Fibroblast of lung (primary cell): ENCODE results near the gene BTRC. TPM values are rescaled to one million over a fixed set of nuclear protein-coding genes. Genes with fewer than 3 reads are reported as not detected.

Experiments
- DNase-seq, 2 donors: peaks; one replicate each; pipeline versions ENCODE4 v3.0.0 to v3.0.0-alpha.2; 2010; ENCODE audit warnings: low read depth in 2 of 2
- H2AFZ ChIP-seq: 2 replicates; pipeline ENCODE4 v1.5.1; 2012; ENCODE audit warnings: low read length, control low read depth, inconsistent platforms
- H3K27ac ChIP-seq: 2 replicates; pipeline ENCODE4 v1.5.1; 2011; ENCODE audit warnings: low read length, control low read depth; ENCODE audit not compliant: insufficient read depth
- H3K27me3 ChIP-seq: 2 replicates; pipeline ENCODE4 v1.5.1; 2011; ENCODE audit warnings: mild to moderate bottlenecking, low read length; ENCODE audit not compliant: control insufficient read depth, insufficient read depth
- H3K36me3 ChIP-seq: 2 replicates; pipeline ENCODE4 v1.5.1; 2011; ENCODE audit warnings: low read length; ENCODE audit not compliant: control insufficient read depth, insufficient read depth
- H3K4me1 ChIP-seq: 2 replicates; pipeline ENCODE4 v1.5.1; 2011; ENCODE audit warnings: low read length; ENCODE audit not compliant: control insufficient read depth, insufficient read depth; ENCODE audit errors: extremely low read depth
- H3K4me2 ChIP-seq: 2 replicates; pipeline ENCODE4 v1.5.1; 2011; ENCODE audit warnings: low read length, control low read depth; ENCODE audit not compliant: insufficient read depth; ENCODE audit errors: extremely low read depth
- H3K4me3 ChIP-seq, 4 experiments: fragments of 200-600 bp in 1 of 4; sonication (generic) in 1 of 4; replicated peaks in 1 of 4; 2 replicates each; pipeline ENCODE4 v1.5.1; 2011 to 2016; ENCODE audit warnings: low read length in 4 of 4, low read depth in 3 of 4, mild to moderate bottlenecking in 3 of 4, control low read depth in 2 of 4, inconsistent platforms in 1 of 4, mixed read lengths in 1 of 4; ENCODE audit not compliant: insufficient read depth in 1 of 4; ENCODE audit errors: control extremely low read depth in 1 of 4
- H3K79me2 ChIP-seq: 2 replicates; pipeline ENCODE4 v1.5.1; 2012; ENCODE audit warnings: mild to moderate bottlenecking, low read length, inconsistent platforms; ENCODE audit not compliant: control insufficient read depth, insufficient read depth
- H3K9ac ChIP-seq: 2 replicates; pipeline ENCODE4 v1.5.1; 2011; ENCODE audit warnings: mild to moderate bottlenecking, low read length, control low read depth; ENCODE audit not compliant: insufficient read depth
- H3K9me3 ChIP-seq: 2 replicates; pipeline ENCODE4 v1.5.1; 2012; ENCODE audit warnings: low read depth, low read length; ENCODE audit not compliant: control insufficient read depth, insufficient read depth
- H4K20me1 ChIP-seq: 2 replicates; pipeline ENCODE4 v1.5.1; 2011; ENCODE audit warnings: low read length; ENCODE audit not compliant: control insufficient read depth, insufficient read depth; ENCODE audit errors: extremely low read depth
- EZH2 ChIP-seq: IDR thresholded peaks from 2 replicates; pipeline ENCODE4 v1.5.1; 2012; ENCODE audit warnings: low read length, control low read depth, mild to moderate bottlenecking; ENCODE audit errors: missing control alignments
- polyA plus RNA-seq, 2 donors: library from polyadenylated mRNA; depleted of rRNA in 1 of 2; stranded (reverse) in 1 of 2; unstranded in 1 of 2; fragments of >200 nt; gene quantifications; 2 replicates each; pipeline ENCODE4 v1.2.1, GENCODE V29; 2011 to 2012; ENCODE audit warnings: missing spikeins in 1 of 2
- total RNA-seq: library from RNA; depleted of rRNA; stranded (reverse); fragments of >200 nt; gene quantifications from 2 replicates; pipeline ENCODE4 v1.2.1, GENCODE V29; 2014
- TF ChIP-seq, protein P1 (sequence below), 2 donors: IDR thresholded peaks in 1 of 2; conservative IDR thresholded peaks in 1 of 2; 1 replicate in 1 of 2; 2 replicates in 1 of 2; pipeline ENCODE4 v1.5.1; 2011 to 2012; ENCODE audit warnings: low read length in 2 of 2, control low read depth in 1 of 2, inconsistent platforms in 1 of 2, low read depth in 1 of 2, mild to moderate bottlenecking in 1 of 2

The BTRC gene
- total and polyA plus RNA-seq, 2 donors (not counting 1 experiment from before 2014, with no cell fraction given), result 9.2 to 10.9 TPM

DNA sequence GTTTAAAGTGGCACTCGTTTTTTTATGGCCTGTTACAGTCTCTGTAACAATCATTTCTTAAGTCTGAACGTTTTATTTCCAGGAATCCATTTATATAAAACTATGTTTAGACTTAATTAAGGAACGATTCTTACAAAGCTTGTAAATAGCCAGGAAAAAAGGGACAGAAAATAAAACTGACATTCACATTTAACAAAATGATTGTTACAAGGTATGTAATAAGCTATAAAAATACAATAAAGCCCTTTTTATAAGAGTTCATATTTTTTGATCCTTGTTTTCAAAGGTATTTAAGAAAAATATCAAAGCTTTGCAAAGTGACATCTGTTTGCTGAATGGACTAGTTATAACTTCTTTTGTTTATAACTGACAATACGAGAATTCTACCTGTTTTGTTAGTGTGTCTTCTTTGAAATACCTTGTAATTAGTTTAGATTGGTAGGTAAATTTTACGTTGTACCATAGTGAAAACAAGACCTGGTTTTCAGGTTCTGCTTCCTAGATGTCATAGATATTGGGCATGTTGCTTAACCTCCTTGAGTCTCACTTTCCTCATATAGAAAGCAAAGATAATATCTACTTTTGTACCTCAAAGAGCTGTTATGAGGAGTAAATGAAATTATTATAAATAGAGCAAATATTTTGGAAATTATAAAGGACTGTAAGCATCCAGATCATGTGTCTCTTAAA, 25.8 kb downstream of the BTRC start:
- no peak for TF ChIP-seq EZH2
- TF ChIP-seq, protein P1, sequence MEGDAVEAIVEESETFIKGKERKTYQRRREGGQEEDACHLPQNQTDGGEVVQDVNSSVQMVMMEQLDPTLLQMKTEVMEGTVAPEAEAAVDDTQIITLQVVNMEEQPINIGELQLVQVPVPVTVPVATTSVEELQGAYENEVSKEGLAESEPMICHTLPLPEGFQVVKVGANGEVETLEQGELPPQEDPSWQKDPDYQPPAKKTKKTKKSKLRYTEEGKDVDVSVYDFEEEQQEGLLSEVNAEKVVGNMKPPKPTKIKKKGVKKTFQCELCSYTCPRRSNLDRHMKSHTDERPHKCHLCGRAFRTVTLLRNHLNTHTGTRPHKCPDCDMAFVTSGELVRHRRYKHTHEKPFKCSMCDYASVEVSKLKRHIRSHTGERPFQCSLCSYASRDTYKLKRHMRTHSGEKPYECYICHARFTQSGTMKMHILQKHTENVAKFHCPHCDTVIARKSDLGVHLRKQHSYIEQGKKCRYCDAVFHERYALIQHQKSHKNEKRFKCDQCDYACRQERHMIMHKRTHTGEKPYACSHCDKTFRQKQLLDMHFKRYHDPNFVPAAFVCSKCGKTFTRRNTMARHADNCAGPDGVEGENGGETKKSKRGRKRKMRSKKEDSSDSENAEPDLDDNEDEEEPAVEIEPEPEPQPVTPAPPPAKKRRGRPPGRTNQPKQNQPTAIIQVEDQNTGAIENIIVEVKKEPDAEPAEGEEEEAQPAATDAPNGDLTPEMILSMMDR (conservative IDR thresholded peaks at IDR 0.05 in 1 of 2, IDR thresholded peaks at IDR 0.05 in 1 of 2; ENCODE audit: low read depth in 1 of 2, low read length in 2 of 2), result no peak
- no peaks in the 10 kb centered on the region for H3K27me3 ChIP-seq
- H3K36me3 ChIP-seq, result no peaks in the 10 kb centered on the region
- no peaks in the 10 kb centered on the region for H4K20me1 ChIP-seq
- no peak overlapping the region for H3K4me3 ChIP-seq
- no peak overlapping the region for H3K4me2 ChIP-seq
- H3K9me3 ChIP-seq, result no peaks in the 10 kb centered on the region
- DNase-seq, result no peak
- H2AFZ ChIP-seq, result no peak overlapping the region
- H3K9ac ChIP-seq, result no peak overlapping the region
- no peaks in the 10 kb centered on the region for H3K4me1 ChIP-seq
- no peaks in the 10 kb centered on the region for H3K79me2 ChIP-seq
- no peak overlapping the region for H3K27ac ChIP-seq

DNA sequence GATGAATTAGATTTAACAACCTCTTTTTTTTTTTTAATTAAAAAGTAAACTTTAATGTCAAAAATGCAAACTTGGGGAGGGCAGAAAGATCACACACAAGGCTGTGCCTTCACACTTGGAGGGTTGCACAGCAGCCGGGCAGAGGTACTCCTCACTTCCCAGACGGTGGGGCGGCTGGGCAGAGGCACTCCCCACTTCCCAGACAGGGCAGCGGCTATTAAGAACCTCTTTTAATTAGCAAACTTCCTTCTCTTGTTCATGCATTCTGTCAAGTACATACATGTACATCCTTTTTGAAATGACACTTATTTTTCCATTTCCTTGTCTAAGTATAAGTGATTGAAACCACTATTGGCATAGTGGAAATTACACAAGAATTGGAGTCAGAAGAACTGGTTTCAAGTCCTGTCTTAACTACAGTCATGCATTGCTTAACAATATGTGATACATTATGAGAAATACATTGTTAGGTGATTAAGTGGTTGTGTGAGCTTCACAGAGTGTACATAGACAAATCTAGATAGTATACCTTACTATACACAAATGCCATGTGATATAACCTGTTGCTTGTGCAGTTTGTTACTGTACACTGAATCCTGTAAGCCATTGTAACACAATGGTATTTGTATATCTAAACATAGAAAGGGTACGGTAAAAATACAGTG, 26.5 kb downstream of the BTRC start:
- H3K4me3 ChIP-seq, result no peak overlapping the region
- H3K27me3 ChIP-seq, result no peaks in the 10 kb centered on the region
- H3K9me3 ChIP-seq, result no peaks in the 10 kb centered on the region
- H3K9ac ChIP-seq, result no peak overlapping the region
- no peaks in the 10 kb centered on the region for H3K36me3 ChIP-seq
- no peaks in the 10 kb centered on the region for H4K20me1 ChIP-seq
- H2AFZ ChIP-seq, result no peak overlapping the region
- H3K4me1 ChIP-seq, result no peaks in the 10 kb centered on the region
- H3K79me2 ChIP-seq, result no peaks in the 10 kb centered on the region
- H3K4me2 ChIP-seq, result no peak overlapping the region
- no peak for TF ChIP-seq EZH2
- TF ChIP-seq, protein P1 (conservative IDR thresholded peaks at IDR 0.05 in 1 of 2, IDR thresholded peaks at IDR 0.05 in 1 of 2; ENCODE audit: low read depth in 1 of 2, low read length in 2 of 2), result no peak
- no peak for DNase-seq
- H3K27ac ChIP-seq, result no peak overlapping the region

DNA sequence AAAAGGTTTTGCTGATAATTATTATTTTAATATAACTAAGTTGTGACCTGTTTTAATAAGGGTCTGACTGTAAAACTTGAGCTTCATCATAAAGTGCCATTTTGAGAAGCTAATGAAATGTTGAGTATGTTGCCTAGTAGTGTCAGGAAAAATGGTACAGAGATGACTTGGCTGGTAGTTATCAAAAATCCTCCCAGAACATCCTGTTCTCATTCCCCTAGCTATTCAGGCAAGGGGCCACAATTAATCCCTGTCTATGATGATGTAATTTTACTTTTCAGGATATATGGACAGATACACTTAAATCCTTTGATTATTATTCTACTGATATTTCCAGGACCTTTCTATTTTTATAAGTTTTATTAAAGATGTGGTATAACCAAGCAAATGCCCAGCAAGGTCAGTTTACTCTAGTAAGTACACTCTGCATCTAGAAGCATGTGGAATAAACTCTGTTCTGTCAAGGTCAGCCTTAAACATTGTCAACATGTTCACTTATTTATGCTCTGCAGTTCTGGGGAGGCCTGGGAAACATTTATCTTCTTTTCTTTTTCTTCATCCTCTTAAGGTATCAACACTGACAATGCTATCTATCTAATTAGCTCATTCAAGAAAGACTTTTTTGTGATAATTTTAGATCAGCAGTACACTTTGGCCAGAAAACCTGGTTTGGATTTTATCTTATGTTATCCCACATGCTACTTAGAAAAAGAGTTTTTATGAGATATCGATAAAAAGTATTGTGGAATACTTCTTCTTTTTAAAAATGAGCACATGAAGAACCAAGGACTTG, 32.1 kb downstream of the BTRC start:
- Histone ChIP-seq H3K27ac (no peak overlapping the region), H2AFZ (no peak overlapping the region), H3K4me2 (no peak overlapping the region), H3K4me3 (no peak overlapping the region), H3K27me3 (no peaks in the 10 kb centered on the region), H3K9ac (no peak overlapping the region), H3K4me1 (no peaks in the 10 kb centered on the region), H4K20me1 (no peaks in the 10 kb centered on the region), H3K79me2 (no peaks in the 10 kb centered on the region), H3K9me3 (no peaks in the 10 kb centered on the region), H3K36me3 (no peaks in the 10 kb centered on the region)
- TF ChIP-seq, protein P1 (conservative IDR thresholded peaks at IDR 0.05 in 1 of 2, IDR thresholded peaks at IDR 0.05 in 1 of 2; ENCODE audit: low read depth in 1 of 2, low read length in 2 of 2), result no peak
- TF ChIP-seq EZH2, result no peak
- peak in 1 of 2 donors; percentile 17 for DNase-seq
